Endothelial cell of umbilical vein (primary cell): ENCODE data around the gene PRPF39.

ENCODE experiments used
- CTCF ChIP-seq, 2 donors: IDR thresholded peaks; 1 replicate in 1 of 2; 2 replicates in 1 of 2; pipeline ENCODE4 v1.5.1; 2011; ENCODE audit warnings: low read length in 2 of 2, mild to moderate bottlenecking in 2 of 2, moderate library complexity in 2 of 2, control low read depth in 1 of 2, inconsistent platforms in 1 of 2, low read depth in 1 of 2; ENCODE audit not compliant: insufficient read depth in 1 of 2; ENCODE audit errors: extremely low read depth in 1 of 2
- POLR2A ChIP-seq: IDR thresholded peaks from 2 replicates; pipeline ENCODE4 v1.6.1; 2012; ENCODE audit warnings: low read depth, mild to moderate bottlenecking, control low read depth, low read length

- TF ChIP-seq CTCF (IDR thresholded peaks at IDR 0.05; ENCODE audit: extremely low read depth in 1 of 2, insufficient read depth in 1 of 2, low read depth in 1 of 2, low read length in 2 of 2) (no peak), POLR2A (no peak)
Measured at GRCh38 chr14:45068396-45068795, 15.5 kb upstream of the PRPF39 start.
